GM23248 (cell line): ENCODE measurements around the gene CASP3.
"Not testable (repeated sequence)": the region's sequence is repeated elsewhere in the genome, so short reads cannot be mapped to it uniquely, and the experiment has no call there.

Experiments
- EZH2 ChIP-seq: fragments of 200-600 bp; sonication (generic); IDR thresholded peaks from 2 replicates; pipeline ENCODE4 v1.6.1; 2018; ENCODE audit warnings: antibody characterized with exemption, mild to moderate bottlenecking; ENCODE audit not compliant: insufficient read depth, poor library complexity, severe bottlenecking
- EZH2phosphoT487 ChIP-seq: fragments of 200-600 bp; sonication (generic); IDR thresholded peaks from 2 replicates; pipeline ENCODE4 v1.6.1; 2018; ENCODE audit warnings: antibody characterized with exemption, moderate library complexity, mild to moderate bottlenecking, low read depth; ENCODE audit not compliant: insufficient read depth

GRCh38 chr4:184657820-184658219, 8.6 kb upstream of the CASP3 start:
- TF ChIP-seq EZH2, EZH2phosphoT487: not testable (repeated sequence)
